ENCODE results near the gene CCND1. TPM values are rescaled to one million over a fixed set of nuclear protein-coding genes. Genes with fewer than 3 reads are reported as not detected.

The CCND1 gene
- 83.8 TPM for total RNA-seq

DNA sequence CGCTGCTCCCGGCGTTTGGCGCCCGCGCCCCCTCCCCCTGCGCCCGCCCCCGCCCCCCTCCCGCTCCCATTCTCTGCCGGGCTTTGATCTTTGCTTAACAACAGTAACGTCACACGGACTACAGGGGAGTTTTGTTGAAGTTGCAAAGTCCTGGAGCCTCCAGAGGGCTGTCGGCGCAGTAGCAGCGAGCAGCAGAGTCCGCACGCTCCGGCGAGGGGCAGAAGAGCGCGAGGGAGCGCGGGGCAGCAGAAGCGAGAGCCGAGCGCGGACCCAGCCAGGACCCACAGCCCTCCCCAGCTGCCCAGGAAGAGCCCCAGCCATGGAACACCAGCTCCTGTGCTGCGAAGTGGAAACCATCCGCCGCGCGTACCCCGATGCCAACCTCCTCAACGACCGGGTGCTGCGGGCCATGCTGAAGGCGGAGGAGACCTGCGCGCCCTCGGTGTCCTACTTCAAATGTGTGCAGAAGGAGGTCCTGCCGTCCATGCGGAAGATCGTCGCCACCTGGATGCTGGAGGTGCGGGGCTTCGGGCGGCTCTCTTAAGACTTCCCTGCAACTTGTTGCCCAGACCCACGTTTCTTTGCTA is at the start of gene CCND1:
TSS of gene CCND1 (plus strand) at position 162 of the 587 bp plus-strand sequence. CDS start at position 320, 158 bp downstream.
- peak; percentile 68 for DNase-seq

DNA sequence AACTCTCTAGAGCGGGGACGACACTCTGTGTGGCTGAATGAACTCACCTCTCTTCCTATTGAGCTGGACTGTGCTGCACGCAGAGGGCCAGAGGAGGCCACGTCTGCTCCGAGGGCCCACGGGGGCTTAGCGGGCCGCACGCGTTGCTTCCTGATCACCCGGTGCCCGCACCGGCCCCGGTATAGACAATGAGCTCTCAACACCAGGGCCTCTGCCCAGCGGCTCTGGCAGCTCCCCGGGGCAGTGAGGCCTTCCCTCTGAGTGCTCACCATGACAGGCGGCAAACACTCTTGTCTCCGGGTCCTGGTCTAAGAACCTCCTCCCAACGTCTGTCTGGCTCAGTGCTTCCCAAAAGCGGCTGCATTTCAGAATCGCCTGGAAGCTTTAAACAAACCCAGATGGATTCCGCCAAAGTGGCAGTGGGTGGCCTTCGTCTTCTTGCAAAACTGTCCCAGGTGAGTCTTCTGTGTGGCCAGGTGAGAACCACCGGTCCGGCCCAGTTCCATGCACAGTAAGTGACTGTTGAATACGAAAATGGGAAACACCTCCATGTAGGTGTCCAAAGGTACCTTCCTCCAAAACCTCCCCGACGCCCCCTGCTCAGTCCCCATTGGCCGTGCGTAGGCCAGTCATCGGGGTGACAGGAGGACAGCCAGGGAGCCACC is 47.8 kb upstream of the CCND1 start:
- DNase-seq, result no peak

DNA sequence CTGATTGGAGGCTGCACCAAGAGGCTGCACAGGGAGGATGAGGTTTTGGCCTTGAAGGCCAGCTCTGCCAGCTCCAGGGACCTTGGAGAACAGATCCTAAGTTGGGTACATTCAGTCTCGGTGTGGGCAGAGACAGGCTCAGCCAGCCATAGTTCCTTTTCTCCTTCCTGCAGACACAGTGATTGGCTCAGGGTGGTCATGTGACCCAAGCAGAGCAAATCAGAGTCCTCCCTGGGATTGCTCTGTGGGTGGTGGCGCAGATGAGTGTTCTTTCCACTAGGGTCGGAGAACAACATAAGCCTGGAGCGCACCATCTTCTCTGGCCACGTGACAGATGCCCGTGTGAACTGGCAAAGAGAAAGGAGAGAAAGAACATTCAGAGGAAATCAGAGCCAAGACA is 47.1 kb upstream of the CCND1 start:
- no peak for DNase-seq

DNA sequence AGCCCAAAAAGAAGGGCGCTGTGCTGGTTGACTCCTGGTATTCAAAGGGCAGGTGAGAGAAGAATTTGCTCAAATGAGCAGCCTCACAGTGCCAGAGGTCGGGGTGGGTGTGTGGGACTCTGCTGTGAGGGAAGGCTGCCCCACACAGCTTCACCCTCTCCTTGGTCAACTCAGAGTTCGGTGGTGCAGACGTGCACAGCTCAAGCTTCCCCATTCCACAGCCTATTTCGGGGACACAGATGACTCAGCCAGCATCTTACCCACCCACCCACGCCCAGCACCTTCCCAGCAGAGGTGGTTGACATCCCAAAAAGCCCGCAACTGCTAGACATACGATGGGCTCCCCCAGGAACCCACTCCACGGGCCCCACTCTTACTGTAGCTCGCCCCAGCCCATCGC is 46.5 kb upstream of the CCND1 start:
- no peak for DNase-seq

DNA sequence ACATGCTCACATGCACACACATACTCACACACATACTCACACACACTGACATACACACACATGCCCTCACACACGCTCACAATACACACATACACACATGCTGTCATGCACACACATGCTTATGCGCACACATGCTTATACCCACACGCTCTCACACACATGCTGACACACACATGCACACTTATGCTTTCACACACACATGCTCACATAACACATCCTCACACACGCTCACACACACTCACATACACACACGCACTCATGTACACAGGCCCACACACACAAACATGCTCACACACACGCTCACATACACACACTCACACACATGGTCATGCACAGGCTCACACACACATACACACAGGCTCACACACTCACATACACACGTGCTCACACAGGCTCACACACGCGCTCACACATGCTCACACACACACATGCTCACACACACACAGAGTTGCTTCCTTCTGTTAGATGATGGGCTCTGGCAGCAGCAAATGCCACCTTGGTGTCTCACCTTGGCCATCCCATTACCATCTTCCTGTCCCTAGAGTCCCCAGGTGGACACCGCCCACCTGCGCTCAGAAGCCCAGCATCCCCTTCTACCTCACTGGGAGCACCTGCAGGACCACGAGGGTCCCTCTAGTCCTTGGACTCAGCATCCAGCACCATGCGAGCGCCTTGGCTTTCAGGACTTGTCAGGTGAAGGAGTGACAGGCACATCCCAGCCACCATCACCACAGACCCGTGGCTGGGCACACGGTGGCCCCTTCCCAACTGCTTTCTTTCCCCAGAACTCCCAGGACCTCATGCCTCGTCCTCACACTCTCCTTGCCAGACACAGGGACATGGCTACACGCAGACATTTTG is 44.9 kb upstream of the CCND1 start:
- DNase-seq, result no peak

DNA sequence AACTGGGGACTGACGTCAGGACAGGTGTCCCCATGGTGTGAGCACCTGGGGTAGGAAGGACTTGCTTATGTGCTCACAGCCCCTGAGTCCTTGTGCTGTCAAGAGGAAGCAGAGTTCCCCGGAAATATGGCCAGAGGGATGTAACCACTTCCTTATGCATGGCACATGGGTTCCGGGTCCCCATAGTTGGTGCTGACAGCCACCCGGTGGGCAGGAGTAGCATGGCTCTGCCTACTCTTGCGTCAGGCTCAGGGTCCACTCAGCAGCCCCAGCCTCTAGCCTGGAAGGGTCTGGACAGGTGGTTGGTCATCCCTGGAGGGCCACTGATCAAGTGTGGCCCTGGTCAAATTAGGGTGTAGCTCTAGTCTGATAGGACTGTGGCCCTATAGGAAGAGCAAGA is 42.8 kb upstream of the CCND1 start:
- no peak for DNase-seq

DNA sequence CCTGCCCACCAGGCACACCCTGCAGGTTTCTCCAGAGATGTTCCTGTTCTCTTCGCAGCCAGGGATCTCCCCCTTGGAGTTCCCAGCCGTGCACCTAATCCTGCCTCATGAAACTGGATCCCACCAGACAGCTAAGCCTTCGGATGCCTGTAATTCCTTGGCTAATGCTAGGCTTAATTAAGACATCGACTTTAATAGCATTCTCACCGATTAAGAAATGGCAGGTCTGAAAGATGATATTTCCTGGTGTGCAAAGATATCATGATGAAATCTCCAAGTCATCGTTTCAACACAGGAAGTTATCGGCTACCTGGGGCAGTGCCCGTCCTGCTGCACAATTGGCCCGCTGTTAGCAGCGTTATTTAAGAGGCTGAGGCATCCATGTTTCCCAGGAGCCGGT is 41.5 kb upstream of the CCND1 start:
- no peak for DNase-seq

DNA sequence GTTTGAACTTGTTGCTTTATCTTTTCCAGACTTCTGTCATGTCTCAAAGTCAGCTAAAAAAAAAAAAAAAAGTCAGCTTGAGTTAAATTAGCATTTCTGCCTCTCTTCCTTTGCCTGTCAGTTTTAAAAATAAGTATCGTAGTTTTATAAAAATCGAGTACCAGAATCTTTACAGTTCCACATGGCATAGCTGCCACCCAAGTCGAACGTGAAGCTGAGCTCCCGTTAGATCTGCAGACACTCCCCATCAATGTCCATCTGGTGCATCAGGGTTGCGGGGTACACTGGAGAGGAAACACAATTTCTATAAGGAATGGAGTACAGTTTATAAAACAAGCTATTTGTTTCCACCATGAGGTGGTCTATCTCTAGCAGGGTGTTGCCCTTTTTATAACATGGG is 41.0 kb upstream of the CCND1 start:
- no peak for DNase-seq

DNA sequence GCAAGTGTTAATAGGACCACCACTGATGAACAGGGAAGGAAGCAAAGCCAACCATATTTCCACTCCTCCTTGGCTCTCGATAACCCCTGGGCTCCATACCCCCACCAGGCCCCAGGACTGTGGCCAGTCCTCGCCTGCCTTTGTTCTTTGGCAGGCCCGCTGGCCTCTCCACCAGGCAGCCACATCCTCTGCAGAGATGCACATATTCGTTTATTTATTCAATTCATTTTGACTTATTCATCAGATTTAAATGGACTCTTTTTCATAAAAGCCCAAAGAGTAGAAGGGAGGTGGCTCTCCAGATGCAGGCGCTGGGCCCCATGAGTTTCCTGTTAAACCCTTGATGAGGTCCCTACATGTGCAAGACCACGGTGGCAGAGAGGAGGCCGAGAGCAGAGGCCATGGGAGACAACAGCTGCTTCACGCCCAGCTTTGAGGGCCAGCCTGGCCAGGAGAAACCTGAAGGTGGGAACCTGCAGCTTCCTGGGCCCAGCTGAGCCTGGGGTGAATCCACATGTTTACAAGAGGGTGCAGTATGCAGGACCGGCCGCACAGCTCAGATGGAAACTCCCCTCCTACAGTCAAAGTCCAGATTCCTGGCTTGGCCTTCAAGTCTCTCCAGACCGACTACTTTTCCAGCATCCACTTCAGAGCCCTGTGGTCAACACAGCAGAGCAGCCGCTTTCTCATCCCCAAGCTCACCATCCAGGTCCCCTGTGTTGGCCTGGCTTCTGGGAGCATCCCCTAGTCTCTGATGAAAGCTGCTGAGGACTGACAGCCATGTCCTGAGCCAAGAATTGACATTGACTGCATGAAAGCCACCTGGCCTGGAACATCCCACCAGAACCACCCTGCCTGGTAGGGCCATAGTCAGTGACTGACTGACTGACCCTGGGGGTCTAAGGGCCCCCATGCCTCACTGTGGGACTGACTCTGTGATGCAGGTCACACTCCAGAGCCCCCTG is 39.7 kb upstream of the CCND1 start:
- DNase-seq, result no peak

DNA sequence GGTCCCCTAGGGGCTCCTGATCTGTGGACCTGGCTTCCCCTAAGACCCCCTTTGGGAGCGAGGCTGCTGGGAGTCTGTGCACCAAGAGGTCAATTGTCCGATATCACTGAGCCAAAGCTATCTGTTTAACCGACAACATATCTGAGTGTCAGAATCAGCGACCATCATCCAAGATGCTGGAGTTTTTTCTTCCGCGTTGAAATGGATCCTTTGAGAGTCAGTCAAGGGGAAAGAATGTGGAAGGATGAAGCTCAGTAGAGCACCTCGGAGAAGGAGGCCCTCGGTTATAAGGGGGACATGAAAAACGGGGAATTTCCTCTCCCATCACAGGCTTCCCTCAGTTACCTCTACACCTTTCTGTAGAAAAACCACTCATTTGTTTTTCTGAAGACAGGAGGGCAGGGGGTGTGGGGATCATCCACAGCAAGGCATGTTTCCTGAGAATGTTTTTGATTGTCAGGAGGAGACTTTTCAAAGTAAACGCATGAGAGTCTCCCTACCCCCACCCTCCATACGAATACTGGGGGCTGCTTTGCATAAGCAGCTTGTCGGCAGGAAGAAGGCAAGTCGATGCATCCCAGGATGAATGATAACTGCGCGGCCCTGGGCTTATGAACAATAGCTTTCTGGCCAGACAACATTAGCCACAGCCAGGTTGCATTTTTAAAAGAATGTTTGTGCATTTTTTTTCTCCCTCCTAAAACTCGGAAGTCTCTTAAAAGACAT is 37.7 kb upstream of the CCND1 start:
- DNase-seq, result no peak

DNA sequence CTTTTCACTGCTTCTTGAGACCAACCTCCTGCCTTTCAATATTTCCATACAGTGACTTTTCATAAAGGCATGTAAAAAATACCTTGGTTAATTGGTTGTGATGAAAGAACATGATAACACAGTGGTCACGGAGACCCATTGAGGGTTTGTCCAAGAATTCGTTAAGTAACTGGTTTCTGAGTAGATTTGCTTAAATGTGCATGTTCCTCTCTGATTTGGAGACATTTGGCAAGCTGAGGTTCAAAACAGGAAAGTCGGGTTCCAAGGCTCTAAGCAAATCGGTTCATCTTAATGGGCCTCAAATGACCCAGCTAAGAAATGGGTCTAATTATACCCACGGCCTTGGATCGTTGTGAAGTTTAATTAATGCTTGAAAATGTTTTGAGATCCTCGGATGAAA is 36.9 kb upstream of the CCND1 start:
- DNase-seq, result no peak

DNA sequence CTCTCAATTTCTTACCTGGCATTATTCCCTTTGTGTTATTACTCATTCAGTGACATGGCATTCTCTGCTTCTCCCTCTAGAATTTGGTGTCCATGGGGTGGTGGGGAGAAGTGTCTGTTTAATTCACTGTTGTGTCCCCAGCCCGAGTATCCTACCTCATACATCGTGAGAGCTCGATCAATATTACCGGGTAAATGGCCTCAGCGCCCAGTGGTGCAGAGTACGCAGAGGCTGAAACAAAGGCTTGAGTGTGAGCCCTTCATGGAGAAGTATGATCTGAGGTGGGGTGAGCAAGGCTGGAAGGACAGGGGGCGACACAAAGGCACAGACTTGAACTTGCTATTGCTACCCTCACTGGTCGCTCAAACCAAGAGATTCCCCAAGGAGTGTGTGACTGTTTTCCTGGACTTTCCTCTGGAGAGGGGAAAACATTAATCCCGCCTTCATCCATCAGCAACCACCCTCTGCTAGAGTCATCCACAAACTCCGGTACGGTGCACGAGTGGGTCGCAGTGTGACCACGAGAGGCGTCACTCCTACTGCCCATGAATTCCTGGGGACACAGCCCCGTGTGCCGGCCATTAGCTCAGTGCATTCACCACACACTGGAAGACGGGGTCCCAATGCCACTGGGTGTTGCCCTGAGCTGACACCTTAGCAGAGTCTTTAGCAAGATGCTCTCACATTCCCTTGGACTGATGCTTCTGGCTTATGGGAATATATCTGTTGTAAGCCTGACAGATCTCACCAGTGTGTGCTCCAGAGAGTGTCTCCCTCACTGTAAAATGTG is 35.0 kb upstream of the CCND1 start:
- no peak for DNase-seq

DNA sequence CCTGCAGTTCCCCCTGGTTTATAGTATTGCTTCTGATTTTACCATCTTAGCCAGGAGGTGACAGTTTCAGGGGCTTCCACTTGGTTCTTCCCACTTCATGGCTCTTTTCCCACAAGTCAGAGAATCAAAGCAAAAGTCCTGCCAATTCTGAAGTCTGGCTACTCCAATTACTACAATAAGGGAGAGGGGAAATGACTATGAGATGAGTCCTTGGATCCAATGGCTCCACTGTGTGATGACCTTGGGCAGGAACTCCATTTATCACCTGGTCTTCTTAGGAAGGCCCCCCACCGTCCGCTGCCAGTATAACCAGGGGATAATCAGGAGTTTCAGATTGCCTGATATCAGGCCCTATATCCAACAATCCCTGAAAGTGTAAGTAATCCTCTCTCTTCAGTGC is 31.6 kb upstream of the CCND1 start:
- no peak for DNase-seq

DNA sequence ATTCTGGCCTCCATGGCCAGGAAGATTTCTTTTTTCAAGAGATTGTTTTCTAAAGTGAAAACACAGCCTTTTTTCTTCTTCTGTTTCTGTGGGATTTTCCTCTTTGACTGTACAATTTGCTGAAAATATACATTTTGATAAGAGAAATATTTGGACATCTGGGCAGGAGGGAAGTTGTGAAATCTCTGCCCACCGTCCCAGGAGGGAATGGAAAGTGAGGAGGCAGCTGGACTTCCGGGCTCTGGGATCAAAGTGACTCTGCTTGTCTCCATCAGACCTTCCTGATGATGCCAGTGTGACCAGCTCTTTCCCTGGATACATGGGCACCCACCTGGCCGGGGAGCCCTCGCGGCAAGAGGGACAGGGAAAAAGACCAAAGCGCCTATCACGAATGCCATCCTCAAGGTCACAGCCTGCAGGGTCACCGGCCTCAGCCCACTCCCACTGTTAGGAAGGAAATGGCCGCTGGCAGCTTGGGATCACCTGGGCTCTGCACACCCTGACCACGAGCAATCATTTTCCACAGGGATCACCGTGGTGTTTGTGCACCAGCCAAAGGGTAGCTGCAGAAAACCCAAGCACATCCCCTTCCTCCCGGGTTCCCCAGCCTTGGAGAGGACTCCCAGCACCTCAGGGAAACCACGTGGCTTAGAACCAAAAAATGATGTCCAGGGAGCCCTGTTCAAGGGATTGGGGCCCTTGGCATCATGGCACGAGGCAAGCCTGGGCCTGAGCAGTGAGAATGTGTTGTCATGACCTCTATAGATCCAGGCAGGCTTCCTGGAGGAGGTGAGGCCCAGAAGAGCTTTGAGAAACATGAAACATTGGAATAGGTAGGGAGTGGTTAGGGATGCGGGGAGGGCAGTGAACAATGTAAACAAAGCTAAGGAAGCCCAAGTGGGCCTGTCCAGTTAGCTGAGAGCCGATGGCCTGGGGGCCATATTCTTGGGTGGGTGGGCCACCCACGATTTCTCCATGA is 29.1 kb upstream of the CCND1 start:
- DNase-seq, result no peak

DNA sequence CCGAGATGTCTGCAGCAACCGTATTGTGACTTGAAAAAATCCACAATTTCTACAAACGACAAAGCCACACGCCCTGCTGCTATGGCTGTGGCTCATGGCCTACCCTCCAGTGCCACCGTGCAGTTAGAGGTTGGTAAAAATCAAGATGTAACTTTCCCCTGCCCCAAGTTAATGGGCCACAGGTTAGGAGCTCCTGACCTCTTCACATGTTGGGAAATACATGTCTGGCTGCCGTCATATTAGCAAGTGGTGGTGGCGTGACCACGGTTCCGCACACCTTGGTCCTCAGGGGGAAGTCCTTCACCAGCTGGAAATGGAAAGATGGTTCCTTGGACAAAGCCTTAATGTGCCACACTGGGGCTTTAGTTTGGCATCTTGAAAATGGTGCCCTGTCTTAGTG is 27.4 kb upstream of the CCND1 start:
- no peak for DNase-seq

DNA sequence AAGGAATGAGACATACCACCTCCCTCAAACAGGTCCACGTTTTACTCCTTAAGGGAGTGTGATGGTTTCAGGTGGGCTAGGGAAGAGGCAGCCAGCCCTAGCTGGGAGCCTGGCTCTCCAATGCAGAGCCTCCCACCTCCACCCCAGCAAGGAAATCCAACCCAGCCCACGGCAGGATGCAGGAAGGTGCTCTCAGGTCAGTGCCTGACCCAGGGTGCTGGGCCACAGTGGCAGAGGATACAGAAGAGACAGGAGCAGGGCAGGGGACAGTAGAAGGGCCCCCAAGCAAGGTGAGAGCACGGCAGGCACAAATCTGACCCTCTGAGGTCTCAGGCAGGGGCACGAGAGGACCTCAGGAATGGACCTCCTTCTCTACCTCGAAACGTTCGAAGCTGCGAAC is 26.9 kb upstream of the CCND1 start:
- no peak for DNase-seq

DNA sequence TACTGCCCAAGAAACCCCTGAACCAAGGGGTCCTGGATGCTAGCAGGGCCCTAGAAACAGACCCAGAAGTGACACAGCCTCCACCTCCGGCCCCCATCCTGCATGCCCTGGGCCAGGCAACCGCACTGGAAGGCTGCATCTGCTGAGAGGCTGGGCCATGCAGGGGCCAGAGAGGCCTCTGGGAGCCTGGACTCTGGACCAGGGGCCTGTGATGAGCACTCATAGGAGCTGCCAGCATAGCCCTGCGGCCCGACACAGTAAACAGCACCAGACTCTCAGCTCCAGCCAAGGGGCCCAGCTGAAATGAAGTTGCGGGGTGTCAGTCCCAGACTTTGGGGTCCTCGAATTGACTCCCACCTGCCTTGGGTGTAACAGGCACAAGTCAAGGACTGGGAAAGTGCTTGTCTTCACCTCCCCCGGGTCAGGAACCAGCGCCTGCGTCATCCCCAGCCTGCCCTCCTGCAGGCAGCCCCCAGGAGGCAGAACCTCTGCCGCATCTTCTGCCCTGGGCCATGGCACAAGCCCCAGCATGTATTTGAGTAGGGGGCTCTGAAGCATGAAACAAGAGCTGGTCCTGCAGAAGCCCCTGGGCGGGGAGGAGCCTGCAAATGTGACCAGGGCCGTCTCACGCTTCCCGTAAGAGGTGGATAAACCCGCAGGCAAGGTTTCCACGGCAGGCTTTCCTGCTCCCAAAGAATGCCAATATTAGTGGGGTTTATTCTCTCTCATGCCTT is 25.2 kb upstream of the CCND1 start:
- DNase-seq, result no peak

DNA sequence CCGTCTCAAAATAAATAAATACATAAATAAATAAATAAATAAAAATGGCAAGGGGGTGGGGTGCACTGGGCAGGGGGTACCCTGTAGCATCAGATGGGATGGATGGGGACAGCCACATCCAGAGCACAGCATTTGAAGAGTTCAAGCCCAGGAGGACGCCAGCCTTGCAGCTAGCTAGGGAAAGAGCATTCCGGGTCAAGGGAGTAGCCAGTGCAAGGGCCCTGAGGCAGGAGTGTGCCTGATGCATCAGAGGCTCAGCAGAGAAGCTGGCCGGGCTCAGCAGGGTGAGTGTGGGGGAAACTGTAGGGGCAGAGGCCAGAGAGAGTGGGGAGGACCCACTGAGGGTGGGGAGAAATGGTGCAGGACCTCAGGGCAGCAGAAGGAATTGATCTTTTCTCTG is 23.7 kb upstream of the CCND1 start:
- no peak for DNase-seq

DNA sequence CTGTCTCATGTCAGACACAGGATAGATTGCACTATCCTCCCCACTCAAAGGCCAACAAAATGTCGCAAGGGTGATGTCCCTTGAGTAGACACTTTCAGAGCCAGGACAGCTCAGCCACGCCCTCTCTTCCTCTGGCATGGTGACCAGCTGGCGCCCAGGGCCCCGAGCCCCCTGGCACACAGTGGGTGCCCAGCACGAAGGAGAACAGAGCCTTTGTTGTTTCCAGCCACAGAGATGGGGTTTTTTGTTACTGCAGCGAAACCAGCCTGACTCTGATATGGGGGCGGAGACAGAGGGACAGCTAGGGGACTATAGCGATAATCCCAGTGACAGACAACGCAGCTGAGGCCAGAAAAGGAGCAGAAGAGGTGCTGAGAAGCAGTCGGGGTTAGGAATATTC is 23.3 kb upstream of the CCND1 start:
- no peak for DNase-seq
